Endothelial cell of umbilical vein (primary cell): ENCODE results near the gene TMEM132A. TPM values are rescaled to one million over a fixed set of nuclear protein-coding genes. Genes with fewer than 3 reads are reported as not detected.
A peak's percentile ranks its signal among the peaks of the same experiment; 100 is the strongest.

ENCODE experiments used
- BruUV-seq: library from RNA; stranded (reverse); fragments of 400-500 nt; replicated peaks from 2 replicates; lab custom pipeline; 2021; lab: Mats Ljungman, UMichigan
- CTCF ChIA-PET: fragments of 300-600, 350-600 bp; sonication (Branson Sonifier 250); formaldehyde crosslinking; loops from one replicate; lab custom pipeline; 2021; ENCODE audit warnings: antibody characterized with exemption, inconsistent platforms; lab: Charles Lee
- POLR2A ChIA-PET: fragments of 300-600, 350-600 bp; sonication (Branson Sonifier 250); formaldehyde crosslinking; loops from one replicate; lab custom pipeline; 2021; ENCODE audit warnings: antibody characterized with exemption, inconsistent platforms; lab: Charles Lee
- DNase-seq: peaks from one replicate; pipeline ENCODE4 v3.0.0-alpha.2; 2011; ENCODE audit warnings: low read depth, low spot score
- FAIRE-seq: peaks from 2 replicates; lab custom pipeline; 2011; peaks lifted over from hg19 to GRCh38; lab: Jason Lieb, UNC
- H2AFZ ChIP-seq: 2 replicates; pipeline ENCODE4 v1.6.0; 2012; ENCODE audit warnings: low read depth, low read length, control low read depth, inconsistent platforms
- H3K27ac ChIP-seq: 2 replicates; pipeline ENCODE4 v1.5.1; 2011; ENCODE audit warnings: low read depth, mild to moderate bottlenecking, control low read depth, low read length, moderate library complexity; ENCODE audit not compliant: insufficient read depth
- H3K27me3 ChIP-seq, 2 experiments: 2 replicates each; pipeline versions ENCODE4 v1.6.0 to v1.6.1; 2011; ENCODE audit warnings: low read length in 2 of 2, mixed read lengths in 1 of 2; ENCODE audit not compliant: control insufficient read depth in 2 of 2, insufficient read depth in 2 of 2
- H3K36me3 ChIP-seq, 2 experiments: 2 replicates in 1 of 2; 3 replicates in 1 of 2; pipeline ENCODE4 v1.5.1; 2011; ENCODE audit warnings: low read length in 2 of 2, mild to moderate bottlenecking in 1 of 2, moderate library complexity in 1 of 2; ENCODE audit not compliant: control insufficient read depth in 2 of 2, insufficient read depth in 2 of 2; ENCODE audit errors: extremely low read depth in 1 of 2
- H3K4me1 ChIP-seq: 3 replicates; pipeline ENCODE4 v1.5.1; 2011; ENCODE audit warnings: mild to moderate bottlenecking, low read length; ENCODE audit not compliant: control insufficient read depth, insufficient read depth; ENCODE audit errors: extremely low read depth
- H3K4me2 ChIP-seq: 2 replicates; pipeline ENCODE4 v1.6.1; 2011; ENCODE audit warnings: low read length, control low read depth, mixed read lengths; ENCODE audit not compliant: insufficient read depth
- H3K4me3 ChIP-seq, 3 experiments: fragments of 200-600 bp in 1 of 3; sonication (generic), shearing (Covaris generic) in 1 of 3; replicated peaks in 1 of 3; 2 replicates each; pipeline ENCODE4 v1.5.1; 2011 to 2016; ENCODE audit warnings: control low read depth in 3 of 3, low read length in 3 of 3, mild to moderate bottlenecking in 2 of 3, inconsistent platforms in 1 of 3, low read depth in 1 of 3, moderate library complexity in 1 of 3; ENCODE audit not compliant: insufficient read depth in 1 of 3
- H3K79me2 ChIP-seq: 2 replicates; pipeline ENCODE4 v1.6.0; 2012; ENCODE audit warnings: low read length, inconsistent platforms; ENCODE audit not compliant: control insufficient read depth, insufficient read depth
- H3K9ac ChIP-seq: replicated peaks from 2 replicates; pipeline ENCODE3; 2011; ENCODE audit warnings: low read length, control low read depth; ENCODE audit not compliant: insufficient read depth; ENCODE audit errors: extremely low read depth
- H3K9me1 ChIP-seq: replicated peaks from 3 replicates; pipeline ENCODE4 v1.6.0; 2011; ENCODE audit warnings: mild to moderate bottlenecking, low read length; ENCODE audit not compliant: control insufficient read depth, insufficient read depth; ENCODE audit errors: extremely low read depth
- H3K9me3 ChIP-seq: replicated peaks from 2 replicates; pipeline ENCODE4 v1.5.1; 2012; ENCODE audit warnings: low read length, inconsistent platforms; ENCODE audit not compliant: control insufficient read depth, insufficient read depth
- H4K20me1 ChIP-seq: replicated peaks from 2 replicates; pipeline ENCODE3; 2011; ENCODE audit warnings: mild to moderate bottlenecking, low read length; ENCODE audit not compliant: control insufficient read depth, insufficient read depth; ENCODE audit errors: extremely low read depth
- CTCF ChIP-seq, 2 donors: IDR thresholded peaks; 1 replicate in 1 of 2; 2 replicates in 1 of 2; pipeline ENCODE4 v1.5.1; 2011; ENCODE audit warnings: low read length in 2 of 2, mild to moderate bottlenecking in 2 of 2, moderate library complexity in 2 of 2, control low read depth in 1 of 2, inconsistent platforms in 1 of 2, low read depth in 1 of 2; ENCODE audit not compliant: insufficient read depth in 1 of 2; ENCODE audit errors: extremely low read depth in 1 of 2
- EZH2 ChIP-seq: IDR thresholded peaks from 2 replicates; pipeline ENCODE4 v1.6.1; 2012; ENCODE audit warnings: borderline replicate concordance, low read depth, mild to moderate bottlenecking, moderate library complexity, low read length, inconsistent platforms; ENCODE audit not compliant: severe bottlenecking
- FOS ChIP-seq: IDR thresholded peaks from 2 replicates; pipeline ENCODE4 v1.6.1; 2011; ENCODE audit warnings: mild to moderate bottlenecking, low read length, moderate library complexity, borderline replicate concordance; ENCODE audit not compliant: insufficient read depth
- GATA2 ChIP-seq: IDR thresholded peaks from 2 replicates; pipeline ENCODE4 v1.7.0; 2011; ENCODE audit warnings: low read depth, mild to moderate bottlenecking, moderate library complexity, mixed read lengths, low read length; ENCODE audit not compliant: insufficient read length, insufficient read depth
- JUN ChIP-seq: IDR thresholded peaks from 2 replicates; pipeline ENCODE4 v1.6.1; 2011; ENCODE audit warnings: borderline replicate concordance, low read depth; ENCODE audit not compliant: insufficient read length, insufficient read depth
- MAX ChIP-seq: IDR thresholded peaks from 2 replicates; pipeline ENCODE4 v1.6.1; 2011; ENCODE audit not compliant: insufficient read depth, insufficient read length
- MYC ChIP-seq: IDR thresholded peaks from one replicate; pipeline ENCODE4 v1.6.1; 2011; ENCODE audit warnings: mild to moderate bottlenecking, low read depth, low read length
- POLR2A ChIP-seq: IDR thresholded peaks from 2 replicates; pipeline ENCODE4 v1.6.1; 2012; ENCODE audit warnings: low read depth, mild to moderate bottlenecking, control low read depth, low read length
- POLR2AphosphoS5 ChIP-seq: IDR thresholded peaks from 2 replicates; pipeline ENCODE4 v1.6.1; 2012; ENCODE audit warnings: low read depth, mild to moderate bottlenecking, control low read depth, low read length, moderate library complexity; ENCODE audit not compliant: insufficient read depth
- dilution Hi-C: fragments of 300-500 bp; cut with MboI; formaldehyde crosslinking; loops from one replicate; pipeline ENCODE4 v1.15.0; 2019; ENCODE audit warnings: low sequenced_read_pairs; ENCODE audit not compliant: extremely low pct_ligation_motif_present
- intact Hi-C: fragments of 100-400 bp; cut with micrococcal nuclease; formaldehyde crosslinking; loops from one replicate; pipeline ENCODE4 v1.10.0; 2022
- polyA plus RNA-seq, 4 experiments: library from polyadenylated mRNA; depleted of rRNA in 3 of 4; stranded (reverse) in 3 of 4; unstranded in 1 of 4; fragments of >200 nt; gene quantifications; 2 replicates each; pipeline versions ENCODE4 v1.2.1 to v1.2.3, GENCODE V29; 2011 to 2012; ENCODE audit warnings: missing spikeins in 1 of 4
- total RNA-seq: library from RNA; stranded (reverse); gene quantifications from 2 replicates; pipeline ENCODE4 v1.2.3, GENCODE V29; 2021

The TMEM132A gene
- total and polyA plus RNA-seq, 2 donors (not counting 3 experiments of a cell fraction or from before 2014, with no cell fraction given) = 74.3 to 106 TPM

- Histone ChIP-seq H3K4me2 (no peak overlapping the region), H2AFZ (no peak overlapping the region), H3K27ac (no peak overlapping the region), H4K20me1 (no peaks in the 10 kb centered on the region), H3K9me3 (no peaks in the 10 kb centered on the region), H3K4me3 (no peak overlapping the region), H3K36me3 (peaks cover 3 to 21% of the 10 kb centered on the region in 2 experiments), H3K27me3 (no peaks in the 10 kb centered on the region), H3K9me1 (no peaks in the 10 kb centered on the region), H3K79me2 (peaks cover 28% of the 10 kb centered on the region), H3K9ac (no peak overlapping the region), H3K4me1 (peaks cover 31% of the 10 kb centered on the region)
- BruUV-seq = no TSS peak
- POLR2A ChIA-PET = no interaction called here
- TF ChIP-seq EZH2 (no peak), MYC (no peak)
- intact Hi-C loops (no loop called here), dilution Hi-C loops (no loop called here)
- CTCF ChIA-PET = interaction anchor here (0.9 kb wide), 1 partner anchor 22 kb away, joined by 5 read pairs; no protein-coding TSS in a partner anchor
- no peak for FAIRE-seq
- DNase-seq = no peak
These were observed 2.4 kb upstream of the TMEM132A start for GRCh38 chr11:60921777-60922335.

- TF ChIP-seq CTCF (IDR thresholded peaks at IDR 0.05; ENCODE audit: extremely low read depth in 1 of 2, insufficient read depth in 1 of 2, low read depth in 1 of 2, low read length in 2 of 2) (no peak), GATA2 (no peak), POLR2AphosphoS5 (no peak), JUN (no peak), MAX (no peak), MYC (no peak), FOS (no peak), EZH2 (no peak), POLR2A (no peak)
- peaks cover 17% of the 10 kb centered on the region for H3K79me2 ChIP-seq
- CTCF ChIA-PET = no interaction called here
- DNase-seq (no peak), FAIRE-seq (no peak)
- intact Hi-C loops = no loop called here
- no peak overlapping the region for H2AFZ ChIP-seq
- H4K20me1 ChIP-seq = no peaks in the 10 kb centered on the region
- no peak overlapping the region for H3K4me2 ChIP-seq
- BruUV-seq = TSS peak; percentile 18
- no peak overlapping the region for H3K27ac ChIP-seq
- H3K9ac ChIP-seq = no peak overlapping the region
- dilution Hi-C loops = no loop called here
- no peaks in the 10 kb centered on the region for H3K9me3 ChIP-seq
- peaks cover 3 to 23% of the 10 kb centered on the region in 2 experiments for H3K36me3 ChIP-seq
- H3K4me1 ChIP-seq = peaks cover 31% of the 10 kb centered on the region
- H3K9me1 ChIP-seq = no peaks in the 10 kb centered on the region
- no peaks in the 10 kb centered on the region for H3K27me3 ChIP-seq
- H3K4me3 ChIP-seq = no peak overlapping the region
- POLR2A ChIA-PET = no interaction called here
These were observed 1.4 kb upstream of the TMEM132A start for GRCh38 chr11:60922906-60923305.
